ENCODE results near the gene SIX3.

SIX3 gene
- long read RNA-seq, donor 1: 0 reads
- long read RNA-seq, donor 2: 0 reads
- long read RNA-seq, donor 3: 0 reads
- long read RNA-seq, donor 4: 0 reads
- long read RNA-seq, donor 5: 0 reads
- long read RNA-seq, donor 6: 0 reads
- long read RNA-seq, donor 7: 0 reads
- long read RNA-seq, donor 8: 0 reads

GRCh38 chr2:44941551-44942234 lies at the start of gene SIX3:
SIX3 (plus strand) TSS chr2:44941702; CDS start chr2:44942105, 403 bp downstream.
- peak; percentile 57 for DNase-seq

GRCh38 chr2:44894058-44894457 lies 47.4 kb upstream of the SIX3 start:
- DNase-seq: no peak

GRCh38 chr2:44895061-44895460 lies 46.4 kb upstream of the SIX3 start:
- DNase-seq: no peak

GRCh38 chr2:44897406-44897805 lies 44.1 kb upstream of the SIX3 start:
- DNase-seq: no peak

GRCh38 chr2:44902217-44903137 lies 39.0 kb upstream of the SIX3 start:
- DNase-seq: no peak

GRCh38 chr2:44904578-44904977 lies 36.9 kb upstream of the SIX3 start:
- DNase-seq: no peak

- DNase-seq: no peak
Observed at GRCh38 chr2:44906972-44907371, 34.5 kb upstream of the SIX3 start.

- DNase-seq: no peak
Observed at GRCh38 chr2:44909831-44910230, 31.7 kb upstream of the SIX3 start.

- no peak for DNase-seq
Observed at GRCh38 chr2:44912660-44913059, 28.8 kb upstream of the SIX3 start.

- DNase-seq: no peak
Observed at GRCh38 chr2:44916291-44916690, 25.2 kb upstream of the SIX3 start.

GRCh38 chr2:44918095-44918775 lies 23.3 kb upstream of the SIX3 start:
- no peak for DNase-seq

- no peak for DNase-seq
Observed at GRCh38 chr2:44920751-44921150, 20.8 kb upstream of the SIX3 start.

- no peak for DNase-seq
Observed at GRCh38 chr2:44922776-44923175, 18.7 kb upstream of the SIX3 start.

- no peak for DNase-seq
Observed at GRCh38 chr2:44925561-44926136, 15.9 kb upstream of the SIX3 start.

GRCh38 chr2:44926957-44927356 lies 14.5 kb upstream of the SIX3 start:
- peak; percentile 55 for DNase-seq

GRCh38 chr2:44927985-44928482 lies 13.5 kb upstream of the SIX3 start:
- peak; percentile 58 for DNase-seq

- DNase-seq: peak; percentile 68
Observed at GRCh38 chr2:44928483-44929158, 12.9 kb upstream of the SIX3 start.

GRCh38 chr2:44929159-44929734 lies 12.3 kb upstream of the SIX3 start:
- no peak for DNase-seq

- DNase-seq: peak; percentile 66
Observed at GRCh38 chr2:44929735-44930273, 11.7 kb upstream of the SIX3 start.

GRCh38 chr2:44930274-44931197 lies 11.0 kb upstream of the SIX3 start:
- peak; percentile 74 for DNase-seq
